DMS153 treated with DMSO at 0.1 percent for 48 hours (cell line): ENCODE data around the gene SCUBE1.

Experiments
- DNase-seq: peaks from one replicate; lab custom pipeline; 2025; ENCODE audit not compliant: unreplicated experiment; lab: John Stamatoyannopoulos, UW

Gene SCUBE1

DNA sequence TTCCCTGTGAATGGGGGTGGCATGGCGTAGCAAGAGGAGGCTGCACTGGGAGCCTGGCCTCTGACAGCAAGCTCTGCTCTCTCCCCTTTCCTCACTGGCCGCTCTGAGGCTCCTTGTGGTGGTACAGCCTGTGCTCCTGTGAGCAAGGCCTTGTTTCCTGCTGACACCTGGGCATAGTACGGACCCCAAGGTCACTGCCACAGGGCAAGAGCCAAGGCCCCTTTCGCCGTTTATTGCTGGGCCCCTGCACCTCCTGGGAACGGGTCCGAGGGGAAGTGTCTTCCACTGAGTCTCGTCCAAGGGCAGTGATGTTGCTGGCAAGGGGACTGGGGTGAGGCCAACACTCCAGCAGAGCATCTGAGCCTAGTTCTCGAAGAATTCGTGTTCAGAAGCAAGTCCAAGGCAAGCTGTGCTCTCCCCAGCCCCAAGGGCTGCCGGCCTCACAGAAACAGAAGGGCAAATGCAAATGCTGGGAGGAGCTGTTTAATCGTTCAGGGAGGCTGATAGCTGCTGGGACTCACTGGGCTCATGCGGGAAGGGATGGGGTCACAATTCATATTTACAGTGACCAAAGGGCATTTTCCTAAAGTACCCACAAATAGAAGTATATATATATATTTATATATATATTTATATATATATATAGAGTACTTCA is 140.3 kb downstream of the SCUBE1 start:
- DNase-seq, result no peak

DNA sequence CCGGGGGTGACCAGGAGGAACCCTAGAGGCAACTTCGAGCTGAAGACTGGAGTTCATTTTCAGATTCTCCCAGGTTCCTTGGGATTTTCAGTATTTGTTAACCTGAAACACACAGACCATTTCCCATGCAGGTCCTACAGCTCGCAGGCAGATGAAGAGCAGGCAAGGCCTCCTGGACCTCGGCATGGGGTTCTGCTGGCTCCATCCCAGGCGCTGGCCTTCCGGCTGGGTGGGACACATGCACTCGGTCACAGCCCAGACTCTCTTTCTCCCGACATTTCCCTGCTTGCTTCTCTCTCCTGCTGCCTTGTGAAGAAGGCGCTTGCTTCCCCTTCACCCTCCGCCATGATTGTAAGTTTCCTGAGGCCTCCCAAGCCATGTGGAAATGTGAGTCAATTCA is 140.8 kb downstream of the SCUBE1 start:
- DNase-seq, result no peak

DNA sequence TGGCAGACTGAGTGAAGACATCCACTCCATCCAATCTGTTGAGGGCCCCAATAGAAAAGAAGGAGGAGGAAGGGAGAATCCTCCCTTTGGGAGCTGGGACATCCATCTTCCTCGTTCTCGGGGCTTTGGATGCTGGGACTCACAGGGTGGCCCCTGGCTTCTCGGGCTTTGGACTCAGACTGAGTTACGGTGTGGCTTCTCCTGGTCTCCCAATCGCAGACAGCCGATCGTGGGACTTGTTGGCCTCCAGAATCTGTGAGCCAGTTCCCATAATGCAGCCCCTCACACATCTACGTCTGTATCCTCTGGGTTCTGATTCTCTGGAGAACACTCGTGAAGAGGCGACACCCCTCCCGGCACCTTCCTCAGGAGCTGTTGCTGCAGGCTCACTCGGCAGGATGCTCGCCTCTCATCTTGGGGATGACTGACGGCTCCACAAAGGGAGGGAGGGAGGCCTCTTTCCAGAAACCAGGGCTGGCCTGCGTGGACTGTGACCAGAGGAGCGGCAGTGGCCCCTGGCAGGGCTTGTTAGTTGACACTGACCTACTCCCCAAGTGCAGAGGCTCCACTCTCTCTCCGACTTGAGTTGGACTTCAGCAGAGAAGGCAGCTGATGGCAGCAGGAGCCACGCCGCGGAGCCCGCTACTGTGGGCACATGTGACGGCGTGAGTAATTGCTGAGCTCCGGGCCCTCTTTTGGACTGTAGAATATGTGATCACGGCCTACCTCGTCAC is 141.5 kb downstream of the SCUBE1 start:
- no peak for DNase-seq

DNA sequence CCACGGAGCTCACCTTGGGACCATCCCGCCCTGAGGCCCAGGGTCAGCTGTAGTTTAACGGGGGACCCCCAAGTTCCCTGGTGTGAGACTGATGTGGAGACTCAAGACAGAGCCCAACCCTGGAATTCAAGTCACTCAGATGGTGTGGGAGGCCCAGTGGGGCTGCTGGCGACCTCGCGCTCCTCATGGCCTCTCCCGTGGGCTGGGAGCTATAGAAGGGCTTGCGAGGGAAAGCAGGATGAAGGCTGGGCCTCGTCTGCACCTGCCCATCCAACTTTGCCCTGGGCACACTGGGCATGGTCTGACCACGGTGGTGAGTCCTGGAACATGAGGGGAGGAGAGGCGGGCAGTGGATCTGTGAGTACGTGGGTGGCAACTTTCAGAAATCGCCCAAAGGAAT is 142.6 kb downstream of the SCUBE1 start:
- no peak for DNase-seq

DNA sequence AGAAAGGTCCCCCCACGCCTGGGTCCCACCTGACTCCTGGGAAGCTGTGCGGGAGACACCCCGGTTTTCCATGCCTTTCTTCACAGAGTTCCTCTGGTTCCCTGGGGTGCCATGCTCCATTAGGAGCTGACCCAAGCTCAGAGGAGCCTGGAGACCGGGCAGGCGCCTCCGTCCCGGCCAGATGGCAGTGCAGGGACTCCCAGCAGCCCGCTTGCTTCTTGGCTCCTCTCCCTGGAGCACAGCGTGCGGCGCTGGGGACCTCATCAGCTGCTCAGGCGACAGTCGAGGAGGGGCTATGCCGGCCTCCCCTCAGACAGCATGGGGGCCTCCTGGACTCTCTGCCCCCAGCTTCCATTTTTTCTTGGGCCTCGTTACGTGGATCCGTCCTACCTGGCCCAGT is 143.1 kb downstream of the SCUBE1 start:
- DNase-seq, result no peak

DNA sequence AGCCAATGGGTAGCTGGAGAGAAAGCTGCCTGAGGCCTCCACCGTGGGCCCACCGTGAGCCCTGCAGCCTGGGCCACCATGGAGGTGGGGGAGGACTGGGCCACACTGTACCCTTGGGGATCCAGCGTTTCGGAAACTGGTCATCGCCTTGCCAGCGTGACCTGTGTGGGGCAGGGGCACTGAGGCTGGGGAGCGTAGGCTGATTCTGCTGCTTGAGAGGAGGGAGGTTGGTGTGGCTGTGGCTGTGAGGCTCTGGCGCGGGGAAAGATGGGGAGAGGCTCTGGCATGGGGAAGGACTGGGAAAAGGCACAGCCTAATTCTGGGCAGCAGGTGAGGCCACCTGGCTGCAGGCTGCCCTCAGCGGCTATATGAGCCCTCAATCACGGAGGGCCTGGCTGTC is 143.6 kb downstream of the SCUBE1 start:
- DNase-seq, result no peak

DNA sequence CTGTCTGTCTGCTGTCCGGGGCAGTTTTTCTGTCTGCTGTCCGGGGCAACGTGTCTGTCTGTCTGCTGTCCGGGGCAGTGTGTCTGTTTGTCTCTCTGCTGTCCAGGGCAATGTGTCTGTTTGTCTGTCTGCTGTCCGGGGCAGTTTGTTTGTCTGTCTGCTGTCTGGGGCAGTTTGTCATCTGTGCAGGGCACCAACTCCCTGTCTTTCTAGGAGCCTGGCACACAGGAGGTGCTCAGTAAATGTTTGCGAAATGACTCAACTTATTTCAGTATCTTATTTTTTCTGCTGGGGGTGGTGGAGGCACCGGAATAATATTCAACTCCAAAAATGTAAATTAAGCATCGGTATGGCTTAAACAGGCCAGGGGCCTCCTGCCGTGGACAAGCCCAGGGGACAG is 144.2 kb downstream of the SCUBE1 start:
- DNase-seq, result no peak

DNA sequence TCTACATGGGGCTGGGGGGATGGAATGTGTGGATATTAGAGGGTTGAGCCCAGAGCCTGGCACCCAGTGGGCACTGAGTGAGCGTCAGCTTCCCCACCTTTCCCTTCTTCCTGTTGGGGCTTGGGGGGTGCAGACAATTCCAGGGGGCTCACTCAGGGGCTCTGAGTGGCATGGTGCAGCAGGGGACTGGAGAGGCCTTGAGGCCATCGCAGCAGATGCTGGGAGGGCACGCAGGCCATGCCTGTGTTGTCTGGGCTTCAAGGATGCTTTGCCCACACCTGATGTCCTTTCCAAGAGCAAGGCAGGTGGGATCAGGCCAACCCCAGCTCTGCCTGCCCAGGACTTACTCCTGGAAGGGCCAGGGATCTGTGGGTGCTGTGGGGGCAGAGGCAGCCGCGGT is 145.0 kb downstream of the SCUBE1 start:
- no peak for DNase-seq

DNA sequence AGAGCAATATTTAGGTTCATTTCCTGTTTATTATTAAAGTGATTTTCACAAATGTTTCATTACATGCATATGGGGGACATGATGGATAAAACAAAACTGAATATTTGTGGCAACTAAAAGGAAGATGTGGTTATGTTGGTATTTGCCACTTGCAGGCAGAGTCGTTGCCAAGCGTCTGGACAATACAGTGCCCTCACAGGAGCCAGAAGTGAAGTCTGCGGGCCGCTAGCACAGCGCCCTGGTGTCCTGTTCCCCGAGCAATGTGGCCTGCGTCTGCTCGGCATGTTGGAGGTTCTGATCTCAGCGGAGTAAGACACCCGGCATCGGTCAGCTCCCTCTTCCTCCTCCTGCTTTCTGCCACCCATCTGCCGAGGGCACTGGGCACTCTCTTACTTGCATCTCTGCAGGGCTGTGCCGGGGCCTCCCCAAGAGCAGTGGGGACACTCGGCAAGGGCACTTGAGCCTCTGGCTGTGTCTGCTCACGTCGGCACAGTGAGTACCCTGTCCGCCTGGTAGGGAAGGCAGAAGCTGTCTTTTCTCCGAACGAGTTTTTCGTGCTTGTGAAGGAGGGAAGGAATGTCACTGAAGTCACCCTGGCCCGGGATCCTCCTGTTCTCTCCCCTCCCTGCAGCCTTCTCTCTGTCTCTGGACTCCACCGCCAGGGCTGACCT is 145.8 kb downstream of the SCUBE1 start:
- DNase-seq, result no peak

DNA sequence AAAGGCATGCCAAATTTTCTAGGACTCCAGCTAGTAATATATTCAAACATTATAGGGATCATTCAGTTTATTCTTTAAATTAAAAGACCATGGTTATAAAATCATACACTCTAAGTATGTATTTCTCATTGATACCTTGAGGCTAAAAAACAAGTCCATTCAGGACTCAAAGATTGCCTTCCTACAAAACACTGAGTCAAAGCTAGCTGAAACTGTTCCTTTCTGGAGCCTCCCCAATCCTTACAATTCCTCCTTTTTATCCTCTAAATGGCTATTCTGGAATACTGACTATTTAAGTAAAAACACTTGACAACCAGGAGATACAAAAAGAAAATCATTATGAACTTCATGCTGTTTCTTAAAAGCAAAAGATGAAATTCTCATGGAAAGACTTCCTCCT is 151.3 kb downstream of the SCUBE1 start:
- no peak for DNase-seq

DNA sequence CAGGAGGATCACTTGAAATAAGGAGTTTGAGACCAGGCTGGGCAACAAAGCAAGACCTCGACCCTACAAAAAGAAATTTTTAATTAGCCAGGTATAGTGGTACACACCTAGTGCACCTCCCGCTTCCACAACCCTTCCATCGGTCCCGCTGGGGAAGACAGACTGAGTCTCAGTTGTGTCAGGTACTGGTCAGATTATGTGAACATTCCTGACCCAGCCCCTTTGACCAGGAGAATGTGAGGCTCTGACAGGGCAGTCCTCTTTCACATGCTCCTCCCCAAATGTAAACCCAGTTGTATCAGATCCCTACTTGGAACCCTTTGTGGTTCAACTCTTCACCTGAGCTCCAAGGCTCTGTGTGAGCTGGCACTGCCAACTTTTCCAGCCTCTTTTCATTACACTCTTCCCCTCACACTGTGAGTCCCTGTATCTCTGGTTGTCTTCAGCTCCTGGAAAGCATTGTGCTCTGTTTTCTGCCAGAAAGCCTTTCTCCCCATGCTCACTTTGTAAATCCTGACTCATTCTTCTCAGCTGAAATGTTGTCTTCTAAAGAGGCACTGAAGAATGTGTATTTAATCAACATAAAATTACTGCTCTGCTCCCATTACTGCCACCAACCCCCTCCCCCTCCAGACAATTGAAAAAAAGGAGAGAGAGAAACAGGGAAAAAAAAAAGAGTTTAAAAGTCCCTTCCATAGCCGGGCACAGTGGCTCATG is 154.2 kb downstream of the SCUBE1 start:
- DNase-seq, result no peak

DNA sequence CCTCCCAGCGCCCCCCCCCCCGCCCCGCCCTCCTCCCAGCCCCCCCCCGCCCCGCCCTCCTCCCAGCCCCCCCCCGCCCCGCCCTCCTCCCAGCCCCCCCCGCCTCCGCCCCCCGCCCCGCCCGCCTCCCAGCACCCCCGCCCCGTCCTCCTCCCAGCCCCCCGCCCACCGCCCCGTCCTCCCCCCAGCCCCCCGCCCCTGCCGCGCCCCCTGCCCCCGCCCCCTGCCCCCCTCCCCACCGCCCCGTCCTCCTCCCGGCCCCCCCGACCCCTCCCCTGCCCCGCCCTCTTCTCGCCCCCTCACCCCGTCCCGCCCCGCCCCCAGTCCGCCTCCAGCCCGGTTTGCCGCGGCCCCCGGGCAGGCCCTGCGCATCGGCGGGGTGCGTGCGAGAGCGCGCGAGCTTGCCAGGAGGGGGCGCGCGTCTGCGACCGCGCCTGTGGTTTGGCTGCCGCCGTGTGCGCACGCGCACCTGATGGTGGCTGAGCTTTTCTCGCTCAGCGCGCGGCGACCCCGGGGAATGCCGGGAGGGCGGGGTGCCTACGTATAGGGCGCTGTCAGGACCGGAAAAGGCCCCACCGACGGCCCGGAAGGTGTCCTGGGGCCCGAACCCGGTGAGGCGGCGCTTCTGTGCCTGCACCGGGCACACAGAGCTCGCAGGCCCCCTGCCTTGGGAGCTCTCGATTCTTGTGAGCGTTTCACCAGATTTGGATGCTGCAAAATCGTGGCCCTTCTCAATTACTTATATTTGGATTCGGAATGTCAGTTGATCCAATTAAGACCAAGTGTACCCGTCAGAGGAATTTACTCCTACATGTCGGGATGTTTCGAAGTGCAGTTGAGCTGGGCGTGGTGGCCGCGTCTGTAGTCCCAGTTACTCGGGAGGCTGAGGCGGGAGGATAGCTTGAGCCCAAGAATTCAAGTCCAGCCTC is 155.7 kb downstream of the SCUBE1 start:
- DNase-seq, result peak; percentile 86

DNA sequence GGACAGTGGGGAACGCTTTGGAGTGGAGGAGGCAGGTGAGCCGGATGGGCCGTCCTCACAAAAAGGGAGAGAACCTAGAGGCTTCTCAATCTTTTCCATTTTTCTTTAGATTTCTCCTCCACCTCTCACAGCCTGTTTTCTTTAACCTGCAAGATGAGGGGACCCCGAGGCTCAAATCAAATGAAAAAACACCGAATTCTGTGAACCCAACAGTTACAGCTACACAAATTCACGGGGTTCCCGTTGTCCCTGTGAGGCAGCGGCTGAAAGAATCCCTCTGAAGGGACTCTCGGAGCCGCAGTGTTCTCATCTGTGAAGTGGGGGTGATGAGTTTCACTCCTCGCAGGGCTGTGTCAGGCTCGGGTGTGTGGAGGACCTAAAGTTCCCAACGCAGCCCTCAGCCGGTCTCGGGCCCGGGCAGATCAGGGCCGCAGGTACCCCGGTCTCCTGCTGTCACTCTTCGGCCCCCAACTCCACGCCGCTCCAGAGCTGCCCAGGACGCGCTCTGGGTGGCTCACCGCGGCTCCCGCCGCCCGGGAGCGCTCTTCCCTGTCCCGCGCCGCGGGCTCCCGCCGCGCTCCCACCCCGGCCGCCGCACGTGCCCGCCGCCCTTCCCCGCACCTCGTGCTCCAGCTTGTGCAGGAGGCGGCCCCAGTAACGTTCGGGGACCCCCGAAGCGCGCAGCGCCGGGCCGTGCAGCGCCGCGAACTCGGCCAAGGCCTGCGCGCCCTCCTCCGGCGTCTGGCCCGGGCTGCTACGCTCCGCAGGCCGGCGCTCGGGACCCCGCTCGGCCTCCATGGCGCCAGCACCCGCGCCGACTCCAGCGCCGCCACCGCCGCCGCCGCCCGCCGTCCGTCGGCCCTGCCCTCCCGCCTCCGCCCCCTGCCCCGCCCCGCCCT is 156.7 kb downstream of the SCUBE1 start, which contains the start of gene TTLL12:
TSS of gene TTLL12 (minus strand) at position 863 of the 899 bp plus-strand sequence. CDS start at position 798, 65 bp downstream.
- DNase-seq, result no peak

DNA sequence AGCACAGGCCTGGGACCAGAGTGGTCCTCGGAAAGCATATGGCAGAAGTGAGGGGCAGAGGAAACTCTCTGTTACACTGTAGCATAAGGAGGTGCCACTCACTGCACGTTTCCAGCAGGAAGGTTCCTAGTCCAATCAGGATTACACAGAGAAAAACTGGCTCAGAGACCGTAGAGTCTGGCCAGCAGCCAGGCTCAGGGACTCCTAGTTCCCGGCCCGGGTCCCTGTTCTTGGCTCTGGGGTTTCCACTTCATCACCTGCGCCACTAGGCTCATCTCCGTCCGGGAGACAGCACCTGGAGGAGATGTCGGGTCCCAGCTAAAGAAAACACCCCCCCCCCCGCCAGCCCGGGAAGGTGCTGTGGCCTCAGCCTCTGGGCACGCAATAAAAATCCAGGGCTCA is 157.3 kb downstream of the SCUBE1 start:
- DNase-seq, result no peak

DNA sequence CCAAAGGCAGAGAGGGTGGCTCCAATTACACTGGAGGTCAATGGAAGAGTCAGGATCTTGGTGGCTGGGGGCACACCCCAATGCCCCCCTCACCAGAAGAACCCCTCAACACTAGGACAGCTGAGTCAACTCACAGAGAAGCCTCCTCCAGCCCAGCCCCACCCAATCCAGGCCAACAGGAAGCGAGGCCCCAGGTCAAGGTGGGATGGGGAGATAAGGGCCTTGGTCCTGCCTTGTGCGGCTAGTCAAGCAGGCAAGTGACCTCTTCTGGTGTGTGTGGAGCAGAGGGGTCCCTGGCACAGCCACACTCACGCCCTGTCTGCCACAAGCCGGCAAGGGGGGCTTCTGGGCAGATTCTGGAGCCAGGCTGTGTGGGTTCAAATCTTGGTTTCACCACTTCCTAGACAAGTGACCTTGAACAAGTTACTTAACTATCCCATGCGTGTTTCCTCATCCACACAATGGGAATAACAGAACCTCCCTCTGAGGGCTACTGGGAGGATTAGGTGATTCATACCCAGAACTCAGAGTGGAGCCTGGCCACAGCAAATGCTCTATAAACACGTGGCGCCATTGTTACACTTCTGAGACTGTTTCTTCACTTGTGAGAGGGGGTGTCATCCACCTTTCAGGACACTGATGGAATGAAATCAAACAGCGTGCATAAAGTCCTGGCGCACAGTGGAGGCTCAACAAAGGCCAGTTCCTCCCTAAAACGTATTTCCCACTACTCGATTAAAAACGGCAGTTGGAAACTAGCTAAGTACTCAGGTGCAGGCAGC is 159.5 kb downstream of the SCUBE1 start:
- no peak for DNase-seq

DNA sequence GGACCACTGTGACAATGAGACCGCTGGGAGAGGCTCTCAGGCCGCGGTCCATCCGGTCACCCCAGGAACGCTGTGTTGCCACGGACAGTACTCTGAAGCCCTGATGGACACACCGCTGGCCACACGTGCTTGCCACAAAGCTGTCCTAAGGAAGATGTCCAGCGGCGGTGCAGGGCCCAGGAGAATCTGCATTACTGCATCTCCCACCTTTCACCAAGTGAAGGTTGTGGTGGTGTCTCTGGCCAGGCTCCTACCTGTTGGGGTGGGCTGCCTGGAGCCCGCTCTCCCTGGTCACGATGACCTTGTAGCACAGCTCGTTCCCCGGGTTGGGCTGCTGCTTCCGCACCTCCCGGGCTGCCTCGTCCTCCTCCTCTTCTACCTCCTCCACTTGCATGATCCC is 160.4 kb downstream of the SCUBE1 start:
- DNase-seq, result no peak

DNA sequence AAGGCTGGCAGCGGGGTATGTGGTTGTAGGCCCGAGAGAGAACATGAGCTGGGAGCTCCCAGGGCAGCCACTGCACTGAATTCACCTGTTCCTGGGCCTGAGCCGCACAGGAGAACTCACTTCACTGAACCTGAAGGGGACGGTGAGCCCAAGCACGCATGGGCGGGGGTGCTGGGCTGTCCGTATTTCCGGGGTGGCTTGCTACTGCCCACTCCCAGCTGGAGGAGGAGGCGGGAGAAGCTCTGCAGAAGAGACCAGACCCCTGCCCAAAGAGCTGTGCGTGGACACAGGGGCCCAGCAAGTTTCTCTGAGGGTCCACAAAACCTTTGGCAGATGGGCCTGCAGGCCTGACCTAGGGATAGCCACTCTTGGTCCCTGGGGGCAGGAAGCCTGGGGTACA is 161.1 kb downstream of the SCUBE1 start:
- DNase-seq, result no peak

DNA sequence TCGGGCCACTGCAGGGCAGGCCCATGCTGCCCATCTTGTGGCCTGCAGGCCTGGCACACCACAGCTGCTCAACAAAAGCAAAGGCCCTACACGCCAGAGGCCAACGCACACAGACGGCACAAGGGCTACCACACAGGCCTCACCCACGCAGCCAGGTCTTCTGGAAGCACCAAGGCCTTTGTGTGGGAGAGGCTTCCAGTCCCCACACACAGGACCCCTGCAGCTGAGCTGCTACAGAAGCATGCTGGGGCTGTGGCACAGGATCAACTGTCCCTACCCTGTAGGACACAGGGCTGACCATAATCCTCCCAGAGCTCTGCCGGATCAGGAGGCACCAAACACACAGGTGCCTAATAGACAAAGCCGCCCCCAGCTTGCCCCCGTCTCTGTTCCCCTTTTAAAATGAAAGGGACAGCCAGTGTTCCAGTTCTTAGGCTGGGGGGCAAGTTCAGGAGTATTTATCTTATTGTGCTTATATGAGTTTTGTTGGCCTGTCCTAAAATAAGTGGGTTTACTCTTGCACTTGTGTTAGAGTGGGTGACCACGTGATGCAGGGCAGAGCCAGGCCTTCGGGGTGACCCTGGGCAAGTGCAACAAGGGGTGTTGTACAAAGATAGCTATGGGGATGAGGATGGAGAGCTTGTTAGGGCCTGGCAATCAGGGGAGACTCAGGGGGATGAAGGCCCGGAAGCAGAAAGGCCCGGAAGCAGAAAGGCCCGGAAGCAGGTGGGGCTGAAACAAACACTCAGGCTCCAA is 161.7 kb downstream of the SCUBE1 start:
- no peak for DNase-seq
